ENCODE results near the gene MAD1L1. TPM values are rescaled to one million over a fixed set of nuclear protein-coding genes. Genes with fewer than 3 reads are reported as not detected.

The MAD1L1 gene
- total RNA-seq, 1 experiment from 2014 or later: 50.8 TPM

DNA sequence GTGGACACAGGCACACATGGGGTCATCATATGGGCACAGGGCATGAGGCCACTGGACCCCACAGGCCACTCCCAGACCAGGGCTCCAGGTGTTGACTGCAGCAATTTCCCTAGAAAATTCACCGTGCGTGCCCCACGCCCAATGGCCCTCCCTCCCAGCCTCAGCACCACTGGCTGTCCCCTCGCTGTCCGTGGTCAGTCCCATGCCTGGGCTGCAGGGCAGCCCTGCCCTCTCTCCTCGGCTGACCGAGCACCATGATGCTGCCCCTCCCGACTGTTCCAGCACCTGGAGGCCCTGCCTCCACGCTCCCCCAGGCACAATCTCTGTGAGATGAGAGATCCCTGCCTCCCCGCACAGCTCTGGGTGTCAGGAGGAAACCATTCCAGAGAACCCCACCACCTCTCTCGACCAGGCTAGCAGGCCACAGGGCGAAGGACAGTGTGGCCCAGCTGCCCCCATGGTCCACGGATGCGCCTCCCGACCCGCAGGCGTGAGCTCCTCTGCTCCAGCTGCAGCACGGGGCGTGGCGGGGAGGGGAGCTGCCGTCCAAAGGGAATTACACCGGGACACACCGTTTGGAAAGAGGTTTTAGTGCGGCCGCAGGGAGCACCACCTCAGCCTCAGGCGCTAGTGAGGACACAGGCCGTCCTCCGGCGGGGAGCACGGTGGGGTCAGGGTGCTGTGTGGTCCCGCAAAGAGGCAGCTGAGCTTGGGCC lies 21.8 kb upstream of the MAD1L1 start:
- BruUV-seq (replicated peaks): TSS peak; percentile 58

DNA sequence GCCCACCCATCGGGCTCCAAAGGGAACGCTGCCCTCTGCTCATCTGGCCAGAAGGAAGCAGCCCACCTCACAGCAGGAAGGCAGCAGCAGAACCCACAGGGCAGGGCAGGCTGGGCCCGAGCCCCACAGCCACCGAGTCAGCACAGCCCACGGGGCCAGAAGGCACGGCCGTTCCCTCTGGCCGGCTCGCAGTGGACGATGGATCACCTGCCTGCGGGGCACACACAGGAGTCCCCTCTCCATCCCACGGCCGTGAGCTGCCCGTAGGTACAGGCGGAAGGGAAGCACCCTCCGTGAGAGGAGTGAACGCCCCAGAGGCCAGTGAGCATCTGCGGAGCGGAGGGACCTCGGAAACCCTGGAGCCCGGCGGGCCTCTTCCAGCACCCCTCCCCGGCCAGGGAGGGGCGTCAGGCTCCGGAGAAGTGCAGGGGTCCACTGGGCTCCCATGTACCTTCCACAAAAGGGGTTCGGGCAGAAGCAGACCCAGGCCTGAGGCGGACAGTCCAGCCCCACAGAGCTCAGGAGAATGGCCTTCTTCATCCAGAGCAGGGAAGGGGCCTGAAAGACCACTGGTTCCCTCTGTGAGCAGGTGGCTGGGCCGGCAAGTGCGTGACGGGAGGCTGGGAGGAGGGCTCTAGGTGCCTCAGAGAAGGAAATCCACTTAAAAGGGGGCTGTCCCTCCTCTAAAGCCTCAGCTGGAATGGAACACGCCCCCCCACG lies 20.9 kb upstream of the MAD1L1 start:
- no peaks in the 10 kb centered on the region for H4K20me1 ChIP-seq (ENCODE audit: insufficient read depth)
- H3K4me1 ChIP-seq (replicated peaks; ENCODE audit: insufficient read depth): peaks cover 55% of the 10 kb centered on the region
- no peak for DNase-seq
- intact Hi-C loops (cut with micrococcal nuclease; ENCODE audit: unreplicated experiment): no loop called here
- no peak overlapping the region for H2AFZ ChIP-seq
- 0 out of 2 replicates have a peak overlapping the region, but pooled peaks have one; percentile 54 for H3K4me2 ChIP-seq
- H3F3A ChIP-seq (ENCODE audit: insufficient read depth, low read depth): peaks cover 42% of the 10 kb centered on the region
- H3K27me3 ChIP-seq (ENCODE audit: insufficient read depth, low read depth): no peaks in the 10 kb centered on the region
- no peak overlapping the region for H3K4me3 ChIP-seq
- no peaks in the 10 kb centered on the region for H3K9me3 ChIP-seq (ENCODE audit: insufficient read depth, low read depth)
- no TSS peak for BruUV-seq (replicated peaks)
- TF ChIP-seq, protein P1, sequence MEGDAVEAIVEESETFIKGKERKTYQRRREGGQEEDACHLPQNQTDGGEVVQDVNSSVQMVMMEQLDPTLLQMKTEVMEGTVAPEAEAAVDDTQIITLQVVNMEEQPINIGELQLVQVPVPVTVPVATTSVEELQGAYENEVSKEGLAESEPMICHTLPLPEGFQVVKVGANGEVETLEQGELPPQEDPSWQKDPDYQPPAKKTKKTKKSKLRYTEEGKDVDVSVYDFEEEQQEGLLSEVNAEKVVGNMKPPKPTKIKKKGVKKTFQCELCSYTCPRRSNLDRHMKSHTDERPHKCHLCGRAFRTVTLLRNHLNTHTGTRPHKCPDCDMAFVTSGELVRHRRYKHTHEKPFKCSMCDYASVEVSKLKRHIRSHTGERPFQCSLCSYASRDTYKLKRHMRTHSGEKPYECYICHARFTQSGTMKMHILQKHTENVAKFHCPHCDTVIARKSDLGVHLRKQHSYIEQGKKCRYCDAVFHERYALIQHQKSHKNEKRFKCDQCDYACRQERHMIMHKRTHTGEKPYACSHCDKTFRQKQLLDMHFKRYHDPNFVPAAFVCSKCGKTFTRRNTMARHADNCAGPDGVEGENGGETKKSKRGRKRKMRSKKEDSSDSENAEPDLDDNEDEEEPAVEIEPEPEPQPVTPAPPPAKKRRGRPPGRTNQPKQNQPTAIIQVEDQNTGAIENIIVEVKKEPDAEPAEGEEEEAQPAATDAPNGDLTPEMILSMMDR (conservative IDR thresholded peaks at IDR 0.05): no peak
- no peak for TF ChIP-seq EZH2 (IDR thresholded peaks at IDR 0.05; ENCODE audit: low read depth)
- H3K9me2 ChIP-seq (ENCODE audit: insufficient read depth): no peaks in the 10 kb centered on the region
- H3K79me2 ChIP-seq (ENCODE audit: low read depth): 0 out of 2 replicates have a peak, but pooled peaks cover 3% of the 10 kb centered on the region
- H3K27ac ChIP-seq: no peak overlapping the region
- H3K36me3 ChIP-seq (ENCODE audit: low read depth): no peaks in the 10 kb centered on the region
- CTCF ChIA-PET: interaction anchor here (0.7 kb wide), 1 partner anchor 644 kb away, joined by 4 read pairs; no protein-coding TSS in a partner anchor
- POLR2A ChIA-PET (ENCODE audit: unreplicated experiment): no interaction called here

More for the DNA sequence above, 21.8 kb upstream of the MAD1L1 start:
- Histone ChIP-seq H3K27me3 (ENCODE audit: insufficient read depth, low read depth) (no peaks in the 10 kb centered on the region), H3F3A (ENCODE audit: insufficient read depth, low read depth) (peaks cover 33% of the 10 kb centered on the region), H3K9me3 (ENCODE audit: insufficient read depth, low read depth) (no peaks in the 10 kb centered on the region), H3K36me3 (ENCODE audit: low read depth) (no peaks in the 10 kb centered on the region), H2AFZ (no peak overlapping the region), H3K4me3 (no peak overlapping the region), H3K27ac (peak overlapping the region; percentile 61), H3K4me2 (peak overlapping the region; percentile 54), H3K9me2 (ENCODE audit: insufficient read depth) (no peaks in the 10 kb centered on the region), H3K79me2 (ENCODE audit: low read depth) (0 out of 2 replicates have a peak, but pooled peaks cover 3% of the 10 kb centered on the region), H4K20me1 (ENCODE audit: insufficient read depth) (no peaks in the 10 kb centered on the region), H3K4me1 (replicated peaks; ENCODE audit: insufficient read depth) (peaks cover 49% of the 10 kb centered on the region)
- intact Hi-C loops (cut with micrococcal nuclease; ENCODE audit: unreplicated experiment): no loop called here
- ChIA-PET POLR2A (ENCODE audit: unreplicated experiment) (interaction anchor here (0.5 kb wide), 1 partner anchor 12 kb away, joined by 4 read pairs; no protein-coding TSS in a partner anchor), CTCF (interaction anchor here (0.7 kb wide), 1 partner anchor 99 kb away, joined by 3 read pairs; no protein-coding TSS in a partner anchor)
- DNase-seq: no peak
- TF ChIP-seq, protein P1 (conservative IDR thresholded peaks at IDR 0.05): no peak
- no peak for TF ChIP-seq EZH2 (IDR thresholded peaks at IDR 0.05; ENCODE audit: low read depth)

DNA sequence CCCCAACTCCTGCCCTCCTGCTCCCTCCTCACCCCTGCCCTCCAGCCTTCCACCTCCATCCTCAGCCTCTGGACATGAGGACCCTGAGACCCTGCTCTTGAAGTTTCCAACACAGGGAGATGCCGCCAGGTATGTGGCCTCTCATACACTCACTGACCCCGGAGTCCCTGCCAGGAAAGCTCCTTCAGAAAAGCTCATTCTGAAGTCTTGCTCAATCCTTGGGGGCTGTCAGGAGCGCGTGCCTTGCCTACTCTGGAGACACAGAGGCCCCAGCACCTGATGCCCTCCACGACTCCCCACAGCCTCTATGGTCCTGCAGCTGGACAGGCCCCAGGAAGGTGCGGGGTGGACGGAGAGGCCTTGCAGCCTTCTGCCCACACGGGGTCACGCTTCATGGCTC lies 20.3 kb upstream of the MAD1L1 start:
- Histone ChIP-seq H2AFZ (no peak overlapping the region), H3K4me1 (replicated peaks; ENCODE audit: insufficient read depth) (peaks cover 61% of the 10 kb centered on the region), H3K9me3 (ENCODE audit: insufficient read depth, low read depth) (no peaks in the 10 kb centered on the region), H3K4me2 (no peak overlapping the region), H3K79me2 (ENCODE audit: low read depth) (no peaks in the 10 kb centered on the region), H4K20me1 (ENCODE audit: insufficient read depth) (no peaks in the 10 kb centered on the region), H3K9me2 (ENCODE audit: insufficient read depth) (no peaks in the 10 kb centered on the region), H3K36me3 (ENCODE audit: low read depth) (no peaks in the 10 kb centered on the region), H3K27ac (no peak overlapping the region), H3F3A (ENCODE audit: insufficient read depth, low read depth) (peaks cover 48% of the 10 kb centered on the region), H3K27me3 (ENCODE audit: insufficient read depth, low read depth) (no peaks in the 10 kb centered on the region), H3K4me3 (no peak overlapping the region)
- TF ChIP-seq, protein P1 (conservative IDR thresholded peaks at IDR 0.05): no peak
- no peak for TF ChIP-seq EZH2 (IDR thresholded peaks at IDR 0.05; ENCODE audit: low read depth)
- ChIA-PET CTCF (interaction anchor here (0.7 kb wide), 1 partner anchor 644 kb away, joined by 4 read pairs; no protein-coding TSS in a partner anchor), POLR2A (ENCODE audit: unreplicated experiment) (no interaction called here)
- BruUV-seq (replicated peaks): no TSS peak
- intact Hi-C loops (cut with micrococcal nuclease; ENCODE audit: unreplicated experiment): no loop called here
- no peak for DNase-seq

Data from PC-9 (cell line).